ENCODE results near the gene GRID2.
"Not testable (repeated sequence)": the region's sequence is repeated elsewhere in the genome, so short reads cannot be mapped to it uniquely, and the experiment has no call there.

Gene GRID2

DNA sequence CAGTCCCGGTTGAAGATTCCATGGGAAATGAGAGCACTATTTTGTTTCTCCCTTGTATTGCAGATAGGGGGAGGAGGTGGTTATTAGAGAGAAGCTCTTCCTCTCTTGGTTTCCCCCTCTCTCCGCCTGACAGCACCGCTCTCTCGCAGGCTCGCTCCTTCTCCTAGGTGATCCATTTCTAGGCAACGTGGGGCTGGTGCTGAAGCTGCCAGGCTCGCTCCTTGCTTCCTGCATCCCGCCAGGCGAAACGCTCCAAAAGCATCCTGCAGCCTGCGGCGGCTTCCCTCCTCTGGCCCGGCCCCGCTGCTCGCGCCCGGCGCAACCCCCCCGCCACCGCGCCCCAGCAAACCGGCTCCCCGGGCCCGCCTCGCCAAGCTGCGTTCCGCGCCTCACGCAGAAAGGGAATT, at the start of gene GRID2:
Gene GRID2, plus strand, starts transcription at position 346 of the 407 bp plus-strand sequence.
- no peak for DNase-seq (ENCODE audit: low spot score)

DNA sequence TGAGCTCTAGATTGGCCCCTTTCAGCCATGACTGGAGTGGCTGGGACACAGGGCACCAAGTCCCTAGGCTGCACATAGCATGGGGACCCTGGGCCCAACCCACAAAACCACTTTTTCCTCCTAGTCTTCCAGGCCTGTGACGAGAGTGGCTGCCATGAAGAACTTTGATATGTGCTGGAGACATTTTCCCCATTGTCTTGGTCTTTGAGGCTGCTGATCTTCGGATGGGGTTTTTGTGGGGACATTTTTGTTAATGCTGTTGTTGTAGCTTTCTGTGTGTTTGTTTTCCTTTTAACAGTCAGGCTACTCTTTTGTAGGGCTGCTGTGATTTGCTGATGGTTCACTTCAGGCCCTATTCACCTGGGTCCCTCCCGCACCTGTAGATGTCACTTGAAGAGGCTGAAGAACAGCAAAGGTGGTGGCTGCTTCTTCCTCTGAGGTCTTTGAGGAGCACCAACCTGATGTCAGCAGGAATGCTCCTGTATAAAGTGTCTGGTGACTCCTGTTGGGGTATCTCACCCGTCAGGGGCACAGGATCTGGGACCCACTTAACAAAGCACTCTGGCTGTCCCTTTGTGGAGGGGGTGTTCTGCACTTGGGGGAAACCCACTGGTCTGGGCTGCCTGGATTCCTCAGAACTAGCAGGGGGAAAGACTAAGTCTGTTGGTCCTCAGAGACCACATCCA, 49.6 kb upstream of the GRID2 start:
- no peak for DNase-seq (ENCODE audit: low spot score)

DNA sequence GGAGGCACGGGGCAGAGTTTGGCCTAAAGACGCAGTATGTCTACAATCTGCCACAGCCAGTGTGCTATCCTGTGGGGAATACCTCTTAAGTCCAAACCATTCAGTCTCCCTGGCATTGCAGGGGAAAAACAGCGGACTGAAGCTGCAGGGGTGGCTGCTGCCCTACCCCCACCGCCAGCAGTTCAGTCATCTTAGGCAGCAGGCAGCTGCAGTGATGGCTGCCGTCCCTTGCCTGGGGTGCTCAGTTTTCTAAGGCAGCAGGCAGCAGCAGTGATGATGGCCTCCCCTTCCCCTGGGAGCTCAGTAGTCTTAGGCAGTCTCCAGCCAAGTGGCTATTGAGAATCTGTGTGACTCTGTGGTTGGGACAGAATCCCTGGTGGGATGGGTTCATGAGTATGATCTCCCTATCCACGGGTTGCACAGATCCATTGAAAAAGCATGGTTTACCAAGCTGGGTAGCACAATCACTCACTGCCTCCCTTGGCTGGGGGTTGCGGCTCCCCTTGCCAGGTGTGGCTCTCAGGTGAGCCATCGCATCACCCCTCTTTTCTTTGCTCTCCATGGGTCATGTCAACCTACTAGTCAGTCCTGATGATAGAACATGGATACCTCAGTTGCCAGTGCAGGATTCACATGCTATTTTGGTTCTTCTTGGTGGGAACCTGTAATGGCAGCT, 48.9 kb upstream of the GRID2 start:
- DNase-seq (ENCODE audit: low spot score): no peak

DNA sequence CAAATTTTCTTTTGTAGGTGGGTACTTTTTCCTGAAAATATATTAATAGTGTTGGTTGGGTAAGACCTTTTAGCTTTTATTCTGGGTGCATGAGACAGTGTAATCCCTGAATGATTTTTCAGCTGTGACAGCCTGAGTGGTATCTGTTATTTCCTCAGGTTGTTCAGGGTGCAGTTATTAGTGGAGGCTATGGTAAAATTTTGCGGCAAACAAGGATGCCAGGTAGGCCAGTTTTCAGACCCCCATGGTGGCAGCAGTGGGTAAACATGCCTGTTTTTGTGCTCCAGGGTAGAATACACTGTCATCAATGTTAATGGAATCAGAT, 47.9 kb upstream of the GRID2 start:
- DNase-seq (ENCODE audit: low spot score): no peak

DNA sequence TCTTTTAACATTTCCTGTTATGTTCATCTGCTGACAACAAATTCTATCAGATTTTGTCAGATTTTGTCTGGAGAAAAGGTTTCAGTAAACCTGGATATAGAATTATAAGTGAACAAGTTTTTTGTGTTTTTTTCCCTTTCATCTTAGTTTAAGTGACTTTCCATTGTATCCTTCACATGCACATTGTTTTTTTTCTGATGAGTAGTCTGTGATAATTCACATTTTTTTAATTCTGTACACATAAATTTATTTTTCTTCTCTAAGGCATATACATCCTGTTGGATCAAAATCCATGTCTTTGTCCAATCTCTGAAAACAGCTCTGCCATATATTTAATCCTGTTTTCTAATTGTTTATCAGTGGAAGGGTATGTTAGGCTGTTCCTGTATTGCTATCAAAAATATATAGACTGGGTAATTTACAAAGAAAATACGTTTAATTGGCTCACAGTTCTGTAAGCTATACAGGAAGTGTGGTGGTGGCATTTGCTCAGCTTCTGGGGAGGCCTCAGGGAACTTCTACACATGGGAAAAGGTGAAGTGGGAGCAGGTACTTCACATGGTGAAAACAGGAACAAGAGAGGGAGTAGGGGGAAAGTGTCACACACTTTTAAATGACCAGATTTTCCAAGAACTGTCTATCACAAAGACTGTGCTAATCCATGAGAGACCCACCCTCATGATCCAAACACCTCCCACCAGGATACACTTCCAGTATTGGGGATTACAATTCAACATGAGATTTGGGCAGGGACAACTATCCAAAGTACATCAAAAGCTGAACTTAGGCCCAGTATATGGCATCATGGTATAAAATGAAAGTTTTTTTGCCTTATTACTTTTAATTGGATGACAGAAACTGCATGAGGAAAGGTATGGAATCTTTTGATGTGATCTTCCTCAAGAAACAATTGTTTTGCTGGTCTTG, 45.6 kb upstream of the GRID2 start:
- no peak for DNase-seq (ENCODE audit: low spot score)

DNA sequence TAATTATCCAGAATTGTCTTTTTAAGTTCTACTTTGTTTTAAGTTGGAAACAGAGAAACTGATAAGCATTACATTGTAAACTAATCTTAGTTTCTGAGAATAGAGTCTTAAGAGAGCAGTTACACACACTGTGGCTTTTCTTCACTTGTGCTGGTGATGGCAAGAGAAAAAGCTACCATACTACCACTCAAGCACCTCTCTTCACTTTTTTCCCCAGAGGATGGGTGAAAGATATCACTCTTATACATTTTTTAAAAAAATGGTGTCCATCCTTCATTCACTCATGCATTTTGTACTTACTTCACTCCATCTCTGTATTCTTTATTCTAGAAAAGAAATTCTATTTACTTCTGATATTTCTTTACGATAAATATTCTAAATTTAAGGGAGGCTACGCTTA, 42.5 kb upstream of the GRID2 start:
- no peak for DNase-seq (ENCODE audit: low spot score)

DNA sequence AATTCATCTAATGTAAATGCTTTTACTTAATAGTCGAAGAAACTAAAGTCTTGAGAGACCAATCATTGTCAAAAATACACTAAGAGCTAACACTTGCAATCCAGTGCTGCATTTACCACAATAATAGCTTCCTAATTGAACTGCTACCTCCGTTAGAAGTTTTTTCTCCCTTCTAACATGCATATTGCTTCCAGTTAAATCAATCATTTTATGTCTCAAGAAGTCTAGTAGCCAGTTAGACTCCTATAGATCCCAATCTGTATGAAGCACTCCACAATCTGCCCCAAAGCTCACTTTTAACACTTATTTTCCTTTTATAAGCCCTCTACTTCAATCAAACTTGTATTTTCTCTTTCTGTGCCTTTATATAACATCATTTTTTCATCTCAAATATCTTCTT, 41.4 kb upstream of the GRID2 start:
- no peak for DNase-seq (ENCODE audit: low spot score)

DNA sequence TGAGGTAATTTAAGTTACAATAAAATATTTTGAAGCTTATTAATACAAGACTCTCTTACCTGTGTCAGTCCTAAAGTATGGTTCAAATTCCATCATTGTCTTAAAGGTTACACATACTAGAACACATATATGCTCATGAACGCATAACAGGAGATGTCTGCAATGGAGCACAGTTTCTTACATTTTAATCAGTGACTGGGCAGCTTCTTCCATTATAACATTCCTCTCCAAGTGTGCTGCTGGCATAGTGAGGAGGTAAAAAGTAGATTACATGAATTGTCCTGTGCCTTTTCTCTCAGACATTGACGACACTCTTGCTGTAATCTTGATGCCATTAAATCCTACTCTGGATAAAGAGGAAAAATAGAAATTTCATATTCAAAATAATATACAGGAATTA, 40.8 kb upstream of the GRID2 start:
- DNase-seq (ENCODE audit: low spot score): no peak

DNA sequence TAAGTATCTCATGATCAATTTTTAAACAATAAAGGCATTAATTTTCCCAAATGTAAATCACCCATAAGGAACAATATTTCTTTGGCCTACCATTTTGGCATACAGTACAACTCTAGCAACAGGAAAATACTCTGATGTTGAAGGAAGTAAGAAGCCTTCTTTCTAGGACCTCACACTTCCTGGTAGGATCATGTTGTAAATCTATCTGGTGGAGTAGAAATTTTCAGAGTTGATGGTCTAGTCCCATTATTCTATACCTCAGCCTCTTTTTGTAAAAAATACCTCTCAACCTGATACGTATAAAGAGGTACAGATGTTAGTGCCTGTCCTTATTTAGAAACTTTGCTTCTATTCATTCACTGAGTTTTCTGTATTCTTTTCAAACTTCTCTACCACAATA, 40.2 kb upstream of the GRID2 start:
- no peak for DNase-seq (ENCODE audit: low spot score)

DNA sequence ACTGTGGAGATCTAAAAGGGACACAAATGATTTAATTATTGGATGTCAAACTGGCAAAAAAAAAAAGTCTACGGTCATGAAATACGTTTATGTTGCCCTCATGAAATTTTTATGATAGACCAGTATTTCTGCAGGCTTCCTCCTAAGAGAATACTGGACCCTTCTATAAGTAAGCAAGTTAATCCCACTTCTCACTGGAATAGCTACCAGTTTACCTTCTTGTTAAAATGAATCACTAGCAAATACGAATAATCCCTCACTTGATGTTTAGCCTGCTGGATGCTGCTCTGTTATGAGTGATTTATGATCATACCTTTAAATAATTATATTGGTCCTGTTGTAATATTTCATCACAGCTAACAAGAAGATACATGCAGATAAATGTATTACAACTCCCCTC, 39.6 kb upstream of the GRID2 start:
- no peak for DNase-seq (ENCODE audit: low spot score)

DNA sequence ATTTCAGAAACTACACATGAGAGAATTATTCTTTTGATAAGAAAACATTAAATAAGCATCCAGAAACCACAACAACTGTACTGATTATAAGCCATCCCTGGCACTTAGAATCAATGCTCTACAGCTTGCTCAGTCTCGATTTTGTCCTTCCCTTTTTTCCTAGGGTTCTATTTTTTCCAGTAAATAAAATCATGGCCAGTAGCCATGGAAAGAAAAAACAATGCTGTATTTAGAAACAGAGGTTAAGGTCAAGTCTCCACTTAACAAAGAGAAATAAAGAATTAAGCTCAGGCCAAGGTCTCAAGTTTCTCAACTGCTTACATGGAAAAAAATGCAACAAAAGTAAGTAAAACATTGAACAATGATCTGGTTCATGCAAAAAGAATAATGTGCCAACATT, 38.7 kb upstream of the GRID2 start:
- no peak for DNase-seq (ENCODE audit: low spot score)

DNA sequence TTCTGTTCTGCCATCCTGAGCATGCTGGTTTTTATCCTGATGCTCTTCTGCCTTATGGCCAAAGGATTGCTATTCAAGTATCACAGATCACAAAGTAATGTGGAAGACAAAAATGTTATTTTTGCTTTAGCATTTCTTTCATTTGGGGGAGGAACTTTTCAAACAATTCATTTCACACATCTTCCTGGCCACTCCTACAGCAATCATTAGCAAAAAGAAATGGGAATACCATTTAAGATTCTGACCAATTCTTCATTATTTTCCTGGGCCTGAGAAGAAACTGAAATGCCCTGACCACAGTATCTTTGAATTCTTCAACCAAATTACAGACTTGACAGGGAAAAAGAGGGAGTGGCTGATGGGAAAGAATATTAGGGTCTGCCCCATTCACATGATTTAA, 38.0 kb upstream of the GRID2 start:
- DNase-seq (ENCODE audit: low spot score): no peak

DNA sequence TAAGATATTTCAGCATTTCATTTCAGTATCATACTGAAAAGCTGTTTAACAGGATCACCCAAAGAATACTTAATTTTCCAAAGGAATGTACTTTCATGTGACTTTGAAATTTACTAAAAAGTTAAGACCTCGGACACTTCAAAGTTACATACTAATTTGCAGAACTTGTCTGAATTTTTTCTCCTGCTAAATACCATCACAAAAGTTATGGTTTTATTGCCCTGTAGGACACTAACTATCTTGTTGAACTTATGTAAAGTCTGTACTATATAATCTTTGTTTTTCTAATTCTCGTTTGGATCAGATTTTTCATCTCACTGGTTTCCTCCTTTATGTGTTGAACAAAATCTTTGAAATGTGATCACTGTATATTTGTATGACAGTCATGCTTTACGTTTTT, 37.2 kb upstream of the GRID2 start:
- no peak for DNase-seq (ENCODE audit: low spot score)

DNA sequence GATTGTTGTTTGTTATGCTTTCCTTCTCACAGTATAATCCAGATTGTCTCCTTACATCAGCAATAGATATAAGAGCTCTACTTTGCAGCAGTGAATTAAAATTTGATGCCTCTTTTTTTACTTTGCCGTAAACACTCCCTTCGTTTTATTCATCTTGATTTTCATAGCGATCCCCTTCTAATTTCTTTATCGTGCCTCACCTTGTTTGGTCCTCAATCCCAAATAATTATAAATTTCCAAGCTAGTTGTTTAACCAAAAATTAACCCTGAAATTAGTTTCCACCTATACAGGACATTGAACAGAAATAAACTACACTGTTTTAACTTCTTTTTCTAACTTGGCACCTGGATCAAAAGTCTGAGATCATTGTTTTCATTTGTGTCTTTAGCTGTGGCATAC, 35.1 kb upstream of the GRID2 start:
- DNase-seq (ENCODE audit: low spot score): no peak

DNA sequence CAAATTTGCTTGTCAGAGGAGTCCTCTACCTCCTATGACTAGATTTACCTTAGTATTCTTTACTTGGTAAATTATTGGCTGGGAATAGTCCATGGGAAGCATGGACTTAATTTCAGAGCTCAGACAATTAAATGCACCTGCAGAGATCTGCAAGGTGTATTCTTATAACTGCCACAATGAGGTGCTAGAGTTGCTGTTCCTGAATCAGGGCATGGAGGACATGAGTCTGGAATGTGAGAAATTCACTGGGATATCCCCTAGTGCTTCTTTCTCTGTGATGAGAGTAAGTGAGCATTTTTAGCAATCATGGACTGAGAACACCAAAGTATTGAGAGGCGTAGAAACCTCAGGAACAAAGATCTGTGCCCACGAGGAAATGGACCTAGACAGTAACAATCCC, 32.9 kb upstream of the GRID2 start:
- no peak for DNase-seq (ENCODE audit: low spot score)

DNA sequence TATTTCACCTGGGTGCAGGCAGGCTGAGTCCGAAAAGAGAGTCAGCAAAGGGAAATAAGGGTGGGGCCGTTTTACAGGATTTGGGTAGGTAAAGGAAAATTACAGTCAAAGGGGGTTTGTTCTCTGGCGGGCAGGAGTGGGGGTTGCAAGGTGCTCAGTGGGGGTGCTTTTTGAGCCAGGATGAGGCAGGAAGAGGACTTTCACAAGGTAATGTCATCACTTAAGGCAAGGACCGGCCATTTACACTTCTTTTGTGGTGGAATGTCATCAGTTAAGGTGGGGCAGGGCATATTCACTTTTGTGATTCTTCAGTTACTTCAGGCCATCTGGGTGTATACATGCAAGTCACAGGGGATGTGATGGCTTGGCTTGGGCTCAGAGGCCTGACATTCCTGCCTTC, 32.2 kb upstream of the GRID2 start:
- not testable (repeated sequence) for DNase-seq (ENCODE audit: low spot score)

DNA sequence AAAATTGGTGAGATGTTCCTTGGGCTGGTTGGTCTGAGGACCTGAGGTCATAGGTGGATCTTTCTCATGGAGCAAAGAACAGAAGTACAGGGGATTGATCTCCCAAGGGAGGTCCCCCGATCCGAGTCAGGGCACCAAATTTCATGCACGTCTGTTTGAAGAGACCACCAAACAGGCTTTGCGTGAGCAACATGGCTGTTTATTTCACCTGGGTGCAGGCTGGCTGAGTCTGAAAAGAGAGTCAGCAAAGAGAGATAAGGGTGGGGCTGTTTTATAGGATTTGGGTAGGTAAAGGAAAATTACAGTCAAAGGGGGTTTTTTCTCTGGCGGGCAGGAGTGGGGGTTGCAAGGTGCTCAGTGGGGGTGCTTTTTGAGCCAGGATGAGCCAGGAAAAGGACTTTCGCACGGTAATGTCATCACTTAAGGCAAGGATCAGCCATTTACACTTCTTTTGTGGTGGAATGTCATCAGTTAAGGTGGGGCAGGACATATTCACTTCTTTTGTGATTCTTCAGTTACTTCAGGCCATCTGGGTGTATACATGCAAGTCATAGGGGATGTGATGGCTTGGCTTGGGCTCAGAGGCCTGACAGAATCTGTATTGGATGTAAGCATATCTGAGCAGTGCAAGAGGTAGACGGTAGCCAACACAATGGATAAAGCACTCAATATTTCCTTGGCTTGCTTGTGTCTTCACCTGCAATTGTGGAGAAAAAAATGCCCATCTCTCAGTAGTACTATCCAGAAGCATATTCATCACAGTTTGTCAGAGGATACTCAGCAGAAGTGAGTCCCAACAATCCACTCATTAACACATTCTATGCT, 26.5 kb upstream of the GRID2 start:
- not testable (repeated sequence) for DNase-seq (ENCODE audit: low spot score)

DNA sequence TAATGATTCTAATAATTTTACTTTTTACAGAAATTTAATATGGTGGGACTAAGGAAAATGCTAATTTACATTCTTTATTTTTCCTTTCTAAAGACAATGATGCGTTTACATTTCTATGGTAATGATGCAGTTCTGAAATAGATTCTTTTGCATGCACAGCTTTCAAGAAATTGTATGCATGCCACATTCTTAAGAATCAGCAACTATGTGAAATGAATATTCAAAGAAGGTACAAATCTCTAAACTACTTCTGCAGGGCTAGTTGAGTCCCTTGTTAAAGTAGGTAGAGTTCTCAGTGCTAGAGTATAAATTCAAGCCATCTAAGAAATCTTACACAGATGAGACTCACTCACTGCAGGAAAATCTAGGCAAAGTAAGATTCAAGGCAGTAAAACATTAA, 24.5 kb upstream of the GRID2 start:
- no peak for DNase-seq (ENCODE audit: low spot score)

DNA sequence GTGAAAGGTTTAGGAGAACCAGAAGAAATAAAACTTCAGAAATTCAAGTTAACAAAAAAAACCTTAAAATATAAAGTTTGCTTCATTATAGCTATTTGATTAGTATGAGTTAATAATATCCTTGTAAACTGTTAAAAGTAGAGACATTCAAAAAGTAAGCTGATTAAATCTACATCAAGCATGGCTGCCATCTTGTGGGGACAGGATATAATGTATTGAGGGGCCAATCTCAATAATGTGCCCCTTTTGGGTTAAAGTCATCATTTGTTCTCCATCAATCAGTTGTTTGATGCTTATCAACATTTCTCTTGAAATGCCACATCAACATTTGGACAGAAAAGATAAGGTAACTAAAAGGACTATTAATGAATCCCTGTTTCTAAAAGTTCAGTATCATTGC, 4.6 kb upstream of the GRID2 start:
- DNase-seq (ENCODE audit: low spot score): no peak

DNA sequence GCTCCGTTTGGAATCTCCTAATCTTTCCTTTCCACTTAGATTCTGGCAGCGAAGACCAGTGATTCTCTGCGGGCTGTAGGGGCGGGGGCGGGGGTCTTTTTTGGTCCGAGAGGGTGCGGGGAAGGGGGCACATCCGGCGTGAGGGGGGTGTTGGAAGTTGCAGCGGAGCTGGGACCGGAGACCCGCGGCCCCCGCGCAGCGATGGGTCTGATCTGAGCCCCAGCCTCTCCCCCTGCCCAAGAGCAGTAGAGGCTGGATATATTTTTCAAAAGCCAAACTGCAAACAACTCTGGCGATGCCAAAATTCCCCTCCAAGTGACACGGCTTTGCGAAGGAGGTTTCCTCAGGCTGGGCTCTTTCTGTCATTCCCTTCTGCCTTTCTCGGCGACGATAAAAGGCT, 355 bp downstream of the GRID2 start:
- no peak for DNase-seq (ENCODE audit: low spot score)

DNA sequence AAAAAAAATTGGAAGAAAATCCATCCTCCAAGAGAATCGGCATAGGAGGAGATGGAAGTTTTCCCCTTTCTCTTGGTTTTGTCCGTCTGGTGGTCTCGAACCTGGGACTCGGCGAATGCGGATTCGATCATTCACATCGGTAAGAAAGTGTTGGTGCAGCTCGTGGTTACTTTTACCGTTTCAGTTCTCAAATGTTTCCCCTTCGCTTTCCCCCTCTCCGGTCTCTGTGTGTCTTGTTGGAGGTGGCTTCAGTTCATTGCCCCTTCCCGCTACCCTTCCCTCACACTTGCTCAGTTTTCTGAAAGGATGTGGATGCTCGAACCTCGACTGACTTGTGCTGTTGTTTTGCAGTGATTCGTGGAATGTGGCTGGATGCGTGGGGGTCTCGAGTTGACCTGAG, 840 bp downstream of the GRID2 start:
- no peak for DNase-seq (ENCODE audit: low spot score)

DNA sequence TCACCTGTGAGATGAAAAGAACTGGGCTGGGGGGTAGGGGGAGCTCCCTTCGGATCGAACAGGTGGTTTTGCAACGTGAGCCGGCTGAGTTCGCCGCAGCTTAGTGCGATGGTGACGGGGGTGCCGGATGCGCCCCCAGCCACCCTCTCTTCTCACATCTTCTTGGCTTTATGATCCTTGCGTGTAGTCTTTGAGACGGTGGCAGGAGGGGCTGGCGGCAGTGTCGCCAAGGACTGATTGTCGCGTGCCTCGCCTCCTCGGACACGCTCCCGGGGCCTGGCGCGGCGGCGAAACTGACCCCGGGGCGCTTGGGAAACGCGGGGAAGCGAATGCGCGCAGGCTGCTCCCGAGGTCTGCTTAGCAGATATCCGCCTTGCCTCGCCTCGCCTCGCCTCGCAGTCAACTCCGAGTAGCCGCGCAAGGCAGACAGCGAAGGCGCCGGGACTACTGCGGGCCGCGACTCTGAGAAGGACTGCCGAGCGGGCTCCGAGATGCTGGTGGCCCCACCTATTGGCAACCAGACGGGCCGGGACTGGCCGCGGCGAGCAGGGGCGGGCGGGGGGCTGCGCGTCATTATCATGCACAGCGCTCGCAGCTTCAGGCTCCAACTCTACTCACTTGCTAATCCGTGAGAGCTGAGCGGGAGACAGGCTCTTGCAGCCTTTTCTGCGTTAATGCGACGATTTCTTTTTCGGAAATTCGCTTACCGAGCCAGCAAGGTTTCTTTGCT, 1.5 kb downstream of the GRID2 start:
- no peak for DNase-seq (ENCODE audit: low spot score)

Data from NAMALWA (cell line).